Measurements from ENCODE around the gene MFAP2.
"Not testable (repeated sequence)": the region's sequence is repeated elsewhere in the genome, so short reads cannot be mapped to it uniquely, and the experiment has no call there.

Gene MFAP2

GRCh38 chr1:16958475-16958874 lies 21.9 kb downstream of the MFAP2 start:
- no peak for DNase-seq

GRCh38 chr1:16957731-16958130 lies 22.7 kb downstream of the MFAP2 start:
- no peak for DNase-seq

GRCh38 chr1:16956775-16957174 lies 23.6 kb downstream of the MFAP2 start:
- no peak for DNase-seq

GRCh38 chr1:16955186-16955585 lies 25.2 kb downstream of the MFAP2 start:
- no peak for DNase-seq

GRCh38 chr1:16954579-16954978 lies 25.8 kb downstream of the MFAP2 start:
- DNase-seq, result no peak

GRCh38 chr1:16952376-16952775 lies 28.0 kb downstream of the MFAP2 start:
- not testable (repeated sequence) for DNase-seq

GRCh38 chr1:16949026-16949425 lies 31.4 kb downstream of the MFAP2 start:
- not testable (repeated sequence) for DNase-seq

- not testable (repeated sequence) for DNase-seq
These were observed 32.0 kb downstream of the MFAP2 start for GRCh38 chr1:16948282-16948891.

- no peak for DNase-seq
These were observed 33.8 kb downstream of the MFAP2 start for GRCh38 chr1:16946646-16947045.

- not testable (repeated sequence) for DNase-seq
These were observed 34.2 kb downstream of the MFAP2 start for GRCh38 chr1:16946185-16946584.

GRCh38 chr1:16945512-16945911 lies 34.9 kb downstream of the MFAP2 start:
- DNase-seq, result not testable (repeated sequence)

- DNase-seq, result no peak
These were observed 36.4 kb downstream of the MFAP2 start for GRCh38 chr1:16944038-16944437.

- not testable (repeated sequence) for DNase-seq
These were observed 40.8 kb downstream of the MFAP2 start for GRCh38 chr1:16939386-16940180.

GRCh38 chr1:16938351-16939321 lies 41.8 kb downstream of the MFAP2 start:
- DNase-seq, result no peak

GRCh38 chr1:16936580-16936979 lies 43.8 kb downstream of the MFAP2 start:
- DNase-seq, result not testable (repeated sequence)

- DNase-seq, result not testable (repeated sequence)
These were observed 46.5 kb downstream of the MFAP2 start for GRCh38 chr1:16933945-16934344.

GRCh38 chr1:16931206-16931934 lies 49.0 kb downstream of the MFAP2 start:
- not testable (repeated sequence) for DNase-seq

GRCh38 chr1:16929146-16930041 lies 51.0 kb downstream of the MFAP2 start:
- DNase-seq, result not testable (repeated sequence)

- no peak for DNase-seq
These were observed 52.5 kb downstream of the MFAP2 start for GRCh38 chr1:16927711-16928485.

- no peak for DNase-seq
These were observed 53.2 kb downstream of the MFAP2 start for GRCh38 chr1:16927256-16927655.
